Right ventricle myocardium inferior (tissue), 1 donor: Measurements from ENCODE around the gene DPP6. TPM values are rescaled to one million over a fixed set of nuclear protein-coding genes. Genes with fewer than 3 reads are reported as not detected.
"Not testable (repeated sequence)": the region's sequence is repeated elsewhere in the genome, so short reads cannot be mapped to it uniquely, and the experiment has no call there.

Experiments
- ATAC-seq: fragments of 200-7000 bp; cut with Tn5 transposase; one replicate; pipeline ENCODE4 v1.9.1; 2020; ENCODE audit warnings: mild to moderate bottlenecking, moderate library complexity
- DNase-seq: peaks from one replicate; pipeline ENCODE4 v3.0.0; 2021; ENCODE audit errors: missing footprints
- intact Hi-C: fragments of 100-400 bp; cut with DNase I; formaldehyde crosslinking; loops from one replicate; pipeline ENCODE4 v1.11.0; 2022
- total RNA-seq: library from RNA; stranded (reverse); fragmentation: NEBNext Ultra II Directional; extraction: Animal tissue kit (Norgen Biotek cat#: 25700); gene quantifications from one replicate; pipeline ENCODE4 v1.2.1, GENCODE V29; 2021
- donor health status: DM: no; HTN: yes; CAD: no; lungs with severe emphysema.

Gene DPP6
- total RNA-seq, 1 donor from 2014 or later, result 0.19 TPM

DNA sequence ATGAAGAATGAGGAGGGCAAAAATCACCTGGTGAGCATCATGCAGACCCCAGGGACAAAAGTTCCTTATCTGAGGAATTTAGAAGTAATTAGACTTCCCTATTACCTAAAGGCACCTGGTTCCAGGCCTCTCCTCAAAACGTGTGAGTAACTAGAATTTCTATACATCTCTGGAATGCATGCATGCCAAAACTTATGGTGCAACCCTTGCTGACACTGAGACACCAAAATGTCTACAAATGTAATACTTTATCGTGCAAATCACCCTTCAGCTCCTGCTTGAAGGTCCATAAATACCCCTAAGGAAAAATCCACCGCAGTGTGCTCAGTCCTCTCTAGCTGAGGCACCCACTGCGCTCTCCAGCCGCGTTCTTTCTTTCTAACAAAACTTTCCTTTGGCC lies 866.5 kb downstream of the DPP6 start:
- intact Hi-C loops, result no loop called here
- ATAC-seq (no peak), DNase-seq (no peak)

DNA sequence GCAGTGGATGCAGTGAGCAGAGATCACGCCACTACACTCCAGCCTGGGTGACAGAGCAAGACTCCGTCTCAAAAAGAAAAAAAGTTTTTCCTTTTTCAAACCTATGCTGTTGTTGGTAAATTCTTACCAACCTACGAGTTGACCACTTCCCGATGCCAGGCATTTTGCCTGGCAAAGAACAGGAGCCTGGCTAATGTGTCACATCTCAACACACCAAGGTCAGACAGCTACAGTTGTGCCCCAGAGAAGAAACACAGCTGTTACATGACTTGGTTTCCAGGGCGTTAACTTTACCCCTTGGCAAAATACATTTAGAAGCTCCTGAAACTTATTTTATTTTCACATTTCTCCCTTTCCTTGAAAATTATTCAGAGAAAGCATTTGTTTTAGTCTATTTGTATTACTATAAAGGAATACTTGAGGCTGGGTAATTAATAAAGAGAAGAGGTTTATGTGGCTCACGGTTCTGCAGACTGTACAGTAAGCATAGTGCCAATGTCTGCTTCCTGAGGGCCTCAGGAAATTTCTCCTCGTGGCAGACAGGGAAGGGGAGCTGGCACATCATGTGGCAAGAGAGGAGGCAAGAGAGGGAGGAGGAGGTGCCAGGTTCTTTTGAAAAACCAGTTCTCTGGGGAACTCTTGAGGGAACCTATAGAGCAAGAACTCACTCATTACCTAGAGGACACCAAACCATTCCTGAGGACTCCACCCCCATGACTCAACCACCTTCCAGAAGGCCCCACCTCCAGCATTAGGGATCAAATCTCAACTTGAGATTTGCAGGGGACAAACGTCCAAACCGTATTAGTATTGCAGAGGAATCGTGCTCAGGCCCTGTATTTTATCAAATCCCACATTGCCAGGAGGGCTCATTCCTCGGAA lies 867.4 kb downstream of the DPP6 start:
- intact Hi-C loops, result no loop called here
- ATAC-seq, result no peak
- DNase-seq, result no peak

DNA sequence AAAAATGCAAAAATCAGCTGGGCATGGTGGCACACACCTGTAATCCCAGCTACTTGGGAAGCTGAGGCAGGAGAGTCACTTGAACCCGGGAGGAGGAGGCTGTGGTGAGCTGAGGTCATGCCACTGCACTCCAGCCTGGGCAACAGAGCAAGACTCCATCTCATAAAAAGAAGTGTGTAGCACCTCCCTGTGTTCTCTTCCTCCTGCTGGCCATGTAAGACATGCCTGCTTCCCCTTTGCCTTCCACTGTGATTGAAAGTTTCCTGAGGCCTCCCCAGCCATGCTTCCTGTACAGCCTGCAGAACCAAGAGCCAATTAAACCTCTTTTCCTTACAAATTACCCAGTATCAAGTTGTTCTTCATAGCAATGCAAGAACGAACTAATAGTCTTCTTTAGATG lies 870.3 kb downstream of the DPP6 start:
- ATAC-seq, result not testable (repeated sequence)

DNA sequence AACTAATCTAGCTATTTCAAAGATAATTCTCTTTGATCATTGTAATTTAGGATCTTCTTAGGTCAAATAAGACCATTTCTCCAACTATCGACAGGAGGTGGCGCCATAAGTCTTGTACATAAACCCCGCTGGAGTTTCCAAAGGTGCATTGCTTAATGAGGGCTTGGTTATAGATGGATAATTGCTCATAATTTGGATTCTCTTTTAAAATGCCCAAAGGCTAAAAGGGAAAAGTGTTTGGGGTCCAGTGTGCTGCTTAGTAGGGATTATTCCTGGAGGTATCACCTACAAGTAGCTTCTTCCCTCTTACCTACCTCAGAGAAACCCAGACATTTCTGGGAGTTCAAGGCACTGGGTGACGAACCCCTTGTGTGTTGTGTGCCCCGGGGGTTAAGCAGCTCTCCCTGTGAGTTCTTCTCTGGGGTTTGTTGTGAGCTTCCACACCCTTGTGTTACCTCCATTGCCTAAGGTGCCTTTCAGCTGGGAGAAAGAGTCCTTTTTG lies 875.5 kb downstream of the DPP6 start:
- DNase-seq, result no peak
- peak; percentile 86 for ATAC-seq
- intact Hi-C loops, result loop anchor here (2.0 to 5.0 kb wide), 4 partner anchors 75 to 417 kb away; partner anchors contain the start of gene PAXIP1

More for the DNA sequence above, 870.3 kb downstream of the DPP6 start:
- DNase-seq, intact Hi-C loops: not testable (repeated sequence)

DNA sequence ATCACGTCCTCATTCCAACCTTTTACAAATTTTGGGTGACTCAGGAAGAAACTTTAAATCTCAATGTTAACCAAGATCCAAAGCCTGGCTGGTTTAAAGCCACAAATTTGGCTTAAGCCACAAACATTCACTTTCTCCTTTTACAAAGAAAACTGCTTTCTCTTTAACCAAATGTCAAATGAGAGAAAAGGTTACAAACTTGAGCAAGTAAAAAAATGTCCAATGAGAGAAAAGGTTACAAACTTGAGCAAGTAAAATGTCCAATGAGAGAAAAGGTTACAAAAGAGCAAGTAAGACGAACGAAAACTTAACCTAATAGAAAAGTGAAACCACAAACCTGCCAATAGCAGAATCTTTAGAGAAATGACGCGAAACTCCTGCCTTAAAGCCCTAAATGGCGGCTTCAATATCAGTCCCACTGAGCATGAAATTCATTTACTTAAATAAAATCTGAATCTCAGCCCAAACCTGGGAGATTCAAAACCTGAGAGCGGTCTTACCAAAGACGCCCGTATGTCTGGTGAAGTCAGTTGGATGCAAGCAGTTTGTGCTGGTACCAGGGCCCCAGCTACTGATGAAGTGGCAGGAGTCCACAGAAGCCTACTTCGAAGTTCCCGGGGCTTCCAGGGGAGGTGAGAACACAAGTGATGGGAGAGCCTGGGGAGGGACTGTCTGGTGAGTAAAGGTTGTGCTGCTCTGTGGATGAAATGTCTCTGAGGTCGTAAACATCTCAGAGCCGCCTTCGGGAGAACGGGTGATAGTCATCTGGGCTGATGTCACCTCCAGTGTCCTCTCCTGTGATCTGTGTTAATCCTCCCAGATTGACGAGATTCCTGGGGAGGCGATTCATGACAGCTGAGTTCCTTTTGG lies 876.2 kb downstream of the DPP6 start:
- DNase-seq, result no peak
- intact Hi-C loops, result loop anchor here (2.0 to 5.0 kb wide), 4 partner anchors 74 to 416 kb away; partner anchors contain the start of gene PAXIP1
- peak; percentile 73 for ATAC-seq

DNA sequence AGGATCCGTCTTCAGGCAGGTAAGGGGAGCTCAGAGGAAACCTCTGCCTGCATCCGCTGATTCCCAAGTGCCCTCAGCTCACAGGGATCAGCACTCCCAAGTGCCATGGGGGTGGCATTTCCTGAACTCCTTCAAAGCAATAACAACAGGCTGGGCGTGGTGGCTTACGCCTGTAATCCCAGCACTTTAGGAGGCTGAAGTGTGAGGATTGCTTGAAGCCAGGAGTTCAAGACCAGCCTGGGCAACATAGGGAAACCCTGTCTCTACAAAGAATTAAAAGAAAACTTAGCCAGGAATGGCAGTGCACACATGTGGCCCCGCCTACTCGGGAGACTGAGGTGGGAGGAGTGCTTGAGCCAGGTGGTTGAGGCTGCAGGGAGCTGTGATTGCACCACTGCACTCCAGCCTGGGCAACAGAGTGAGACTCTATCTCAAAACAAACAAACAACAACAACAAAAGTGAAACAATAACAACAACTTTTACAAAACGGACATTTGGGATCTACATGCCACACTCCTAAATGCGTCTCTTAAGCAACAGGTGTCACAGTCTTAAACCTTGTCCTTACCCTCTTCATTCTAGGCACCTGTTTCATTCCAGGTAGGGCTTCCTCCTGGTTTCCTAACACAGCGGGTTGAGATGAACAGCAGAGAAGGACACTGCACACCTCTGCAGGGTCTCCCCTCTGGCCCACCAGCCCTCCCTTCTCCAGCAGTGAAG lies 877.0 kb downstream of the DPP6 start:
- ATAC-seq (no peak), DNase-seq (no peak)
- intact Hi-C loops, result loop anchor here (2.0 to 5.0 kb wide), 4 partner anchors 73 to 416 kb away; partner anchors contain the start of gene PAXIP1

DNA sequence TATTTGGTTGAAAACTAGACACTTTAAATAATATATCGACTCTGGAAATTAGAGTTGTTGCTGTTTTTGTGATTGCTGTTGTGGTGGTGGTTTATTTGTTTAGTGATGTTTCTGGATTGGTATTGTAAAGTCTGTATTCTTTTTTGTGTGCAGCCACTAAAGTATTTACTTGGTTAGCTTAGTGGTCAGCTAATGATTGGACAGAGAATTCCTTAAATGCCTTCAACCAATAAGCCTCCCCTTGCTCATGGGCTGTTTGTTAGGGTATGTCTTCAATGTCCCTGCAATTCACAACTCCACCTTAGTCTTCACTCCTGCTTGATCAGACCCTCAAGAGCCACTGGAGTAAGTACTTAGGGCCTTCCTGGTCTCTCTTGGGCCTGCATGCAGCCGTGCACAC lies 879.7 kb downstream of the DPP6 start:
- ATAC-seq (no peak), DNase-seq (no peak)
- intact Hi-C loops, result no loop called here

DNA sequence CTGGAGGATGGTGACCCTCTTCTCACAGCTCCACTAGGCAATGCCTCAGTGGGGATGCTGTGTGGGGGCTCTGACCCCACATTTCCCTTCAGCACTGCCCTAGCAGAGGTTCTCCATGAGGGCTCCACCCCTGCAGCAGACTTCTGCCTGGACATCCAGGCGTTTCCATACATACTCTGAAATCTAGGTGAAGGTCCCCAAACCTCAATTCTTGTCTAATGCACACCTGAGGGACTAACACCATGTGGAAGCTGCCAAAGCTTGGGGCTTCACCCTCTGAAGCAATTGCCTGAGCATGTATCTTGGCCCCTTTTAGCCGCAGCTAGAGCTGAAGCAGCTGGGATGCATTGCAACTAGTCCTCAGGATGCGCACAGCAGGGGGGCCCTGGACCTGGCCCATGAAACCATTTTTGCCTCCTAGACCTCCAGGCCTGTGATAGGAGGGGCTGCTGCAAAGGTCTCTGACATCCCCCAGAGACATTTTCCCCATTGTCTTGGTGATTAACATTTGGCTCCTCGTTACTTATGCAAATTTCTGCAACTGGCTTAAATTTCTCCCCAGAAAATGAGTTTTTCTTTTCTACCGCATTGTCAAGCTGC lies 882.3 kb downstream of the DPP6 start:
- ATAC-seq, intact Hi-C loops, DNase-seq: not testable (repeated sequence)

DNA sequence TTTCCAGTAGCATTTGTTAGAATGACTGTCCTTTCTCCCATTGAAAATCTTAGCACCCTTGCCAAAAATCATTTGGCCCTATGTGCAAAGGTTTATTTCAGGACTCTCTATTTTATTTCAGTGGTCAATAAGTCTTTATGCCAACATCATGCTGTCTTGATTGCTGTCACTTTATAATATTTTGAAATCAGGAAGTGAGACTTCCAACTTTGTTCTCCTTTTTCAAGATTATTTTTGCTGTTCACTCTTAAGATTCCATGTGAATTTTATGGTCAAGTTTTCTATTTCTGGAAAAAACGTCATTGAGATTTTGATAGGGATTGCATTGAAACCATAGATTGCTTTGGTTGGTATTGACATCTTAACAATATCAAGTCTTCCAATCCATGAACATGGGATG lies 885.6 kb downstream of the DPP6 start:
- intact Hi-C loops, result no loop called here
- ATAC-seq (no peak), DNase-seq (no peak)

DNA sequence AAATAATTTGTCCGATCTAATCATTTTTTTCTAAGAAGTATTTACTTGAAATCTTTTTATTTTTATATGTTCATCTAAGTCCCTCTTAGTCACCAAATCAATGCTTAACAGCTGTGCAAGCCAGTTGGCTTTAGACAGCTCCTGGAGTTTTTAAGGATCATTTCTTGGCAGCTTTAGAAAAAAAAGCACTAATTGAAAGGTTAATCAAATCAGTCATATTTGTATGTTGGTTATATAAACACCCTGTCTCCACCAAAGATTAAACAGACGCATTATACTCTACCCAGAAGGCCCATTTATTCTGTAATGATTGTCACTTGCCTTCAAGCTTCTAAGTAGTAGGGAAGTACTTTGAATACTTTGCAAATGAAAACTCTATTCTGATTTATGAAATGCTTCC lies 890.5 kb downstream of the DPP6 start:
- intact Hi-C loops, result no loop called here
- ATAC-seq, result no peak
- no peak for DNase-seq
